ENCODE results near the gene AGPS.
A peak's percentile ranks its signal among the peaks of the same experiment; 100 is the strongest.
"Not testable (repeated sequence)": the region's sequence is repeated elsewhere in the genome, so short reads cannot be mapped to it uniquely, and the experiment has no call there.

Gene AGPS

GRCh38 chr2:177392373-177393202, at the start of gene AGPS:
AGPS (plus strand) TSS chr2:177392773; CDS start chr2:177392790, 17 bp downstream.
- peak; percentile 36 to 46 for DNase-seq (ENCODE audit: low read depth in 2 of 2)

- no peak for DNase-seq (ENCODE audit: low read depth in 2 of 2)
Observed at GRCh38 chr2:177343773-177344172, 48.8 kb upstream of the AGPS start.

- DNase-seq (ENCODE audit: low read depth in 2 of 2), result no peak
Observed at GRCh38 chr2:177344316-177344715, 48.3 kb upstream of the AGPS start.

- no peak for DNase-seq (ENCODE audit: low read depth in 2 of 2)
Observed at GRCh38 chr2:177346192-177346591, 46.4 kb upstream of the AGPS start.

GRCh38 chr2:177347570-177347969, 45.0 kb upstream of the AGPS start:
- no peak for DNase-seq (ENCODE audit: low read depth in 2 of 2)

GRCh38 chr2:177348118-177348654, 44.4 kb upstream of the AGPS start:
- DNase-seq (ENCODE audit: low read depth in 2 of 2), result no peak

- no peak for DNase-seq (ENCODE audit: low read depth in 2 of 2)
Observed at GRCh38 chr2:177348733-177349693, 43.6 kb upstream of the AGPS start.

GRCh38 chr2:177350624-177351023, 41.9 kb upstream of the AGPS start:
- DNase-seq (ENCODE audit: low read depth in 2 of 2), result not testable (repeated sequence)

GRCh38 chr2:177351121-177351520, 41.5 kb upstream of the AGPS start:
- not testable (repeated sequence) for DNase-seq (ENCODE audit: low read depth in 2 of 2)

GRCh38 chr2:177352441-177353186, 40.0 kb upstream of the AGPS start:
- DNase-seq (ENCODE audit: low read depth in 2 of 2), result no peak

- DNase-seq (ENCODE audit: low read depth in 2 of 2), result no peak
Observed at GRCh38 chr2:177353187-177353478, 39.4 kb upstream of the AGPS start.

- not testable (repeated sequence) for DNase-seq (ENCODE audit: low read depth in 2 of 2)
Observed at GRCh38 chr2:177354541-177354940, 38.0 kb upstream of the AGPS start.

GRCh38 chr2:177355874-177356273, 36.7 kb upstream of the AGPS start:
- DNase-seq (ENCODE audit: low read depth in 2 of 2), result no peak

- no peak for DNase-seq (ENCODE audit: low read depth in 2 of 2)
Observed at GRCh38 chr2:177359836-177360595, 32.6 kb upstream of the AGPS start.

- no peak for DNase-seq (ENCODE audit: low read depth in 2 of 2)
Observed at GRCh38 chr2:177362499-177362898, 30.1 kb upstream of the AGPS start.

- no peak for DNase-seq (ENCODE audit: low read depth in 2 of 2)
Observed at GRCh38 chr2:177363332-177363731, 29.2 kb upstream of the AGPS start.

GRCh38 chr2:177365764-177366163, 26.8 kb upstream of the AGPS start:
- DNase-seq (ENCODE audit: low read depth in 2 of 2), result not testable (repeated sequence)

GRCh38 chr2:177368023-177368422, 24.6 kb upstream of the AGPS start:
- not testable (repeated sequence) for DNase-seq (ENCODE audit: low read depth in 2 of 2)

- DNase-seq (ENCODE audit: low read depth in 2 of 2), result no peak
Observed at GRCh38 chr2:177379354-177379753, 13.2 kb upstream of the AGPS start.

- no peak for DNase-seq (ENCODE audit: low read depth in 2 of 2)
Observed at GRCh38 chr2:177380181-177380580, 12.4 kb upstream of the AGPS start.

GRCh38 chr2:177383935-177384334, 8.6 kb upstream of the AGPS start:
- DNase-seq (ENCODE audit: low read depth in 2 of 2), result no peak

Measured in activated CD8-positive, alpha-beta memory T cell treated with anti-CD3 and anti-CD28 coated beads for 4 hours (primary cell).